ENCODE data around the gene MBNL1.

MBNL1 gene

GRCh38 chr3:152499791-152500385, 231.2 kb downstream of the MBNL1 start:
- DNase-seq, result no peak

DNA sequence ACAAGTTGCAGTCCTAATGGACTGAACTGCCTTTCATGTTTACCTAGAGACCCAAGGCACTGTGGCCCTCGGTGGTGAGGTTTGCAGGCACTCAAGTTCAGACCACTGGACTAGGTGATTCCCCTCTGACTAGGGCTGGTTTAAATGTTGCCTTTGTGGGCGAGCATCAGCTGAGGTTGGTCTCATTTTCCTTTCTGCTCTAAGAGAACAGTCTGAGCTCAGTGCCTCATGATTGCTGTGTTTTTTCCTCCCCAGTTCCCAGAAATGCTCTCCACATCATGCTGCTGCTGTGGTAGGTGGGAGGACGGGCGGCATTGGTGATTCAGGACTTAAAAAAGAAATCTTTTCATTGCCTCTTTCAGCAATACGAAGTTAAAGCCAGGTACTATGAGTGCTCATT, 237.2 kb downstream of the MBNL1 start:
- DNase-seq, result no peak

- no peak for DNase-seq
These were observed 240.0 kb downstream of the MBNL1 start for GRCh38 chr3:152508705-152509104.

- DNase-seq, result no peak
These were observed 243.2 kb downstream of the MBNL1 start for GRCh38 chr3:152511904-152512303.

DNA sequence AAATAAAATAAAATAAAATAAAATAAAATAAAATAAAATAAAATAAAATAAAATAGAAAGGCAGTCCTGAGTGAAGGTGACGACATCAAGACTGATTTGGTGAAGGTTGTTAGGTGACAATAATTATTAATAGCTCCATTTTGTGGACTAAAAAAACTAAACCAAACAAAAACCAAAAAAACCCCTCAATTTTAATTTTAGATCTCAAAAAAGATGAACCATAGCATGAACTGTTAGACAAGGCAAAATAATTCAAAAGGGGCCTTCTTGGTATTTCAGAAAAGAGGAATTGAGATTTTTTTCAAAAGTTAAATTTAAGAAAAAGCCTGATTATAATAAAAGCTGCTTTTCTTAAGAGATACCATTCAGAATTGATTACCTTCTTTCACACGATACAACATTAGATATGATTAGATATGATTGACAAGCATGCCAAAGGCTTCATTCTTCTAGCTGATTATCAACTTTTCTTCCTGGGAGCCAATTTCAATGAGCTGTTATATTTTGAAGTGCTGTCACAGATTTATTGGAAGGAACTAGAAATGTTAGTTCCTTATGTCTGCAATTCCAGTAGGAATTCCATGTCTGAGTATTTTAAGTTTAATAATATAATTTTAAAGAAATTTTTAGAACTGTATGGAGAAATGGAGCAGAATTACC, 244.7 kb downstream of the MBNL1 start:
- DNase-seq, result no peak

All from NCI-H2029 treated with DMSO at 0.1 percent for 48 hours (cell line).